ENCODE measurements around the gene LRRC28. TPM values are rescaled to one million over a fixed set of nuclear protein-coding genes. Genes with fewer than 3 reads are reported as not detected.

LRRC28 gene
- total RNA-seq, 1 experiment from 2014 or later = 21.4 TPM

DNA sequence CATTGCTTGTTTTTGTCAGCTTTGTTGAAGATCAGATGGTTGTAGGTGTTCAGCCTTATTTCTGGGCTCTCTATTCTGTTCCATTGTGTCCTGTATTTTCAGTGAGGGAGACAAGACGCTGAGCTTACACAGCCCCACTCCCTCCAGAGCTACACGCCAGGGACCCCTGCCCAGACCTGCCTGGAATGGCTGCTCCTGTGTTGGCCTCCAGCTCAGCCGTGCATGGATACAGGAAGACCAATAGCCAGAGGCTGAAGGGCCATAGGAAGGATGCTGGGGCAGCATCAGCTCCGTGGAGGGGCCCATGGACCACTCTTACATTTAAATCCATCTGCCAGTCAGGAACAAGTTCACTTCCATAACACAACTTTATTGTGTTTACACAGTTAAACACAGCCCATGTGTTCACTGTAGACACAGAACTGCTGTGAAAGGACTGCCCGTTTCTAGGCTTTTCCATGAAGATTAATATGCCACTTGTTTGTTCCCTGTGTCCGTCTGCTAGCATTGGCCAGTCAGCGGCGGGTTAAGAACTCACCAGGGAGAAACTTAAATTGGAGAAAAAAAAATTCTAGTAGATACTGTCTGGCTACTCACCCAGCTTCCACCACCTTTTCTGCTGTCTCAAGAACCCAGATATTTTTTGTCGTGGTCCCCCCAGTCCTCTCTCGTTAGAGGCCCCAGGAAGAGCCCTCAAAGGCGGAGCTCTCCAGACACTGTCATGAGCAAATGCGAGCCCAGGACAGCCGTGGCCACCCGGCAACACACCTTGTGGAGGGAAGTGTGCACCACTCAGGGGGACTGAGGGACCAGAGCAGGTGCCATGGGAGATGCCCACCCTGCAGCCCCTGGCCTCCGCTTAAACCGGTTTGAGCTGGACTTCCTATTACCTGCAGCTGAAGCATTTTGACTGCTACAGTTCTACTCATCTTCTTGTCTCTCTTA is 172.2 kb downstream of the LRRC28 start:
- Histone ChIP-seq H3K27me3 (ENCODE audit: insufficient read depth, low read length) (no peaks in the 10 kb centered on the region), H3K79me2 (ENCODE audit: insufficient read depth, low read length) (no peaks in the 10 kb centered on the region), H3K27ac (ENCODE audit: low read depth, low read length) (no peak overlapping the region), H4K20me1 (ENCODE audit: insufficient read depth) (no peaks in the 10 kb centered on the region), H3K4me2 (ENCODE audit: low read length) (no peak overlapping the region), H3K4me3 (replicated peaks in 1 of 2; ENCODE audit: low read depth in 1 of 2, low read length in 2 of 2) (no peak overlapping the region), H3K4me1 (ENCODE audit: control insufficient read depth in 1 of 2, insufficient read depth in 2 of 2, low read length in 2 of 2) (peaks cover 3 to 14% of the 10 kb centered on the region in 2 experiments; a peak in 2 of 4 replicates), H3K9me2 (ENCODE audit: insufficient read depth) (no peaks in the 10 kb centered on the region), H2AFZ (ENCODE audit: low read depth, low read length, poor library complexity, severe bottlenecking) (no peak overlapping the region), H3K9ac (ENCODE audit: low read length) (no peak overlapping the region), H3K36me3 (ENCODE audit: control insufficient read depth in 1 of 2, insufficient read depth in 2 of 2, low read length in 2 of 2) (no peaks in the 10 kb centered on the region), H3K9me3 (ENCODE audit: control insufficient read depth in 1 of 2, insufficient read depth in 1 of 2, low read depth in 1 of 2, low read length in 2 of 2) (no peaks in the 10 kb centered on the region)
- ATAC-seq (no peak), DNase-seq (ENCODE audit: low read depth, low spot score) (no peak)
- RAD21 ChIA-PET (ENCODE audit: low non-redundant PET in 1 of 2, low total read pairs in 2 of 2, uncharacterized antibody in 2 of 2, unreplicated experiment in 2 of 2) = no interaction called here
- CTCF ChIA-PET = no interaction called here
- no TSS peak for BruUV-seq (replicated peaks)
- TF ChIP-seq TCF7L2 (IDR thresholded peaks at IDR 0.05; ENCODE audit: borderline replicate concordance, extremely low read depth, insufficient read depth, insufficient read length) = no peak
- no peak for TF ChIP-seq CEBPB (IDR thresholded peaks at IDR 0.05; ENCODE audit: low read depth)
- TF ChIP-seq ZNF274 (IDR thresholded peaks at IDR 0.05; ENCODE audit: low read depth, low read length) = no peak
- TF ChIP-seq, protein P1, sequence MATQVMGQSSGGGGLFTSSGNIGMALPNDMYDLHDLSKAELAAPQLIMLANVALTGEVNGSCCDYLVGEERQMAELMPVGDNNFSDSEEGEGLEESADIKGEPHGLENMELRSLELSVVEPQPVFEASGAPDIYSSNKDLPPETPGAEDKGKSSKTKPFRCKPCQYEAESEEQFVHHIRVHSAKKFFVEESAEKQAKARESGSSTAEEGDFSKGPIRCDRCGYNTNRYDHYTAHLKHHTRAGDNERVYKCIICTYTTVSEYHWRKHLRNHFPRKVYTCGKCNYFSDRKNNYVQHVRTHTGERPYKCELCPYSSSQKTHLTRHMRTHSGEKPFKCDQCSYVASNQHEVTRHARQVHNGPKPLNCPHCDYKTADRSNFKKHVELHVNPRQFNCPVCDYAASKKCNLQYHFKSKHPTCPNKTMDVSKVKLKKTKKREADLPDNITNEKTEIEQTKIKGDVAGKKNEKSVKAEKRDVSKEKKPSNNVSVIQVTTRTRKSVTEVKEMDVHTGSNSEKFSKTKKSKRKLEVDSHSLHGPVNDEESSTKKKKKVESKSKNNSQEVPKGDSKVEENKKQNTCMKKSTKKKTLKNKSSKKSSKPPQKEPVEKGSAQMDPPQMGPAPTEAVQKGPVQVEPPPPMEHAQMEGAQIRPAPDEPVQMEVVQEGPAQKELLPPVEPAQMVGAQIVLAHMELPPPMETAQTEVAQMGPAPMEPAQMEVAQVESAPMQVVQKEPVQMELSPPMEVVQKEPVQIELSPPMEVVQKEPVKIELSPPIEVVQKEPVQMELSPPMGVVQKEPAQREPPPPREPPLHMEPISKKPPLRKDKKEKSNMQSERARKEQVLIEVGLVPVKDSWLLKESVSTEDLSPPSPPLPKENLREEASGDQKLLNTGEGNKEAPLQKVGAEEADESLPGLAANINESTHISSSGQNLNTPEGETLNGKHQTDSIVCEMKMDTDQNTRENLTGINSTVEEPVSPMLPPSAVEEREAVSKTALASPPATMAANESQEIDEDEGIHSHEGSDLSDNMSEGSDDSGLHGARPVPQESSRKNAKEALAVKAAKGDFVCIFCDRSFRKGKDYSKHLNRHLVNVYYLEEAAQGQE (IDR thresholded peaks at IDR 0.05; ENCODE audit: low read depth) = no peak
- TF ChIP-seq JUND (IDR thresholded peaks at IDR 0.05) = no peak
- TF ChIP-seq YY1 (IDR thresholded peaks at IDR 0.05; ENCODE audit: extremely low read depth, insufficient replicate concordance, low read depth, low read length) = no peak
- no peak for TF ChIP-seq POLR2AphosphoS5 (IDR thresholded peaks at IDR 0.05; ENCODE audit: low read depth, low read length)
- no peak for TF ChIP-seq RAD21 (IDR thresholded peaks at IDR 0.05; ENCODE audit: low read depth)
- TF ChIP-seq, protein P2, sequence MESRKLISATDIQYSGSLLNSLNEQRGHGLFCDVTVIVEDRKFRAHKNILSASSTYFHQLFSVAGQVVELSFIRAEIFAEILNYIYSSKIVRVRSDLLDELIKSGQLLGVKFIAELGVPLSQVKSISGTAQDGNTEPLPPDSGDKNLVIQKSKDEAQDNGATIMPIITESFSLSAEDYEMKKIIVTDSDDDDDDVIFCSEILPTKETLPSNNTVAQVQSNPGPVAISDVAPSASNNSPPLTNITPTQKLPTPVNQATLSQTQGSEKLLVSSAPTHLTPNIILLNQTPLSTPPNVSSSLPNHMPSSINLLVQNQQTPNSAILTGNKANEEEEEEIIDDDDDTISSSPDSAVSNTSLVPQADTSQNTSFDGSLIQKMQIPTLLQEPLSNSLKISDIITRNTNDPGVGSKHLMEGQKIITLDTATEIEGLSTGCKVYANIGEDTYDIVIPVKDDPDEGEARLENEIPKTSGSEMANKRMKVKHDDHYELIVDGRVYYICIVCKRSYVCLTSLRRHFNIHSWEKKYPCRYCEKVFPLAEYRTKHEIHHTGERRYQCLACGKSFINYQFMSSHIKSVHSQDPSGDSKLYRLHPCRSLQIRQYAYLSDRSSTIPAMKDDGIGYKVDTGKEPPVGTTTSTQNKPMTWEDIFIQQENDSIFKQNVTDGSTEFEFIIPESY (IDR thresholded peaks at IDR 0.05; ENCODE audit: extremely low read depth, insufficient replicate concordance, low read length) = no peak
- TF ChIP-seq EZH2 (IDR thresholded peaks at IDR 0.05) = no peak
- TF ChIP-seq MAX (IDR thresholded peaks at IDR 0.05) = no peak
- TF ChIP-seq ELF1 (IDR thresholded peaks at IDR 0.05; ENCODE audit: borderline replicate concordance, low read depth) = no peak
- POLR2A ChIA-PET = no interaction called here
- intact Hi-C loops (cut with micrococcal nuclease) = no loop called here

Measured in HCT116 (cell line).